Measurements from ENCODE around the gene NME9.

GRCh38 chr3:138378331-138378730, 48.7 kb upstream of the NME9 start:
- no peak for TF ChIP-seq CTCF (IDR thresholded peaks at IDR 0.05)
- no peak for TF ChIP-seq ELF4 (CRISPR knock-in tag; IDR thresholded peaks at IDR 0.05; ENCODE audit: low read depth)
- TF ChIP-seq SMAD4 (CRISPR knock-in tag; IDR thresholded peaks at IDR 0.05), result no peak
